ENCODE measurements around the gene ME1. TPM values are rescaled to one million over a fixed set of nuclear protein-coding genes. Genes with fewer than 3 reads are reported as not detected.
A peak's percentile ranks its signal among the peaks of the same experiment; 100 is the strongest.

Gene ME1
- total RNA-seq, 1 experiment from 2014 or later: 5.3 TPM

GRCh38 chr6:83218646-83219045, 212.2 kb downstream of the ME1 start (continued):
- TF ChIP-seq ZNF281 (CRISPR knock-in tag; IDR thresholded peaks at IDR 0.05): no peak
- no peak for TF ChIP-seq CDX4 (CRISPR knock-in tag; IDR thresholded peaks at IDR 0.05; ENCODE audit: borderline replicate concordance)
- no peak for TF ChIP-seq NR3C1 (CRISPR knock-in tag; conservative IDR thresholded peaks at IDR 0.05; ENCODE audit: low read depth)
- no peak for TF ChIP-seq SMAD3 (CRISPR knock-in tag; IDR thresholded peaks at IDR 0.05; ENCODE audit: borderline replicate concordance)
- no peak for TF ChIP-seq KAT7 (CRISPR knock-in tag; IDR thresholded peaks at IDR 0.05; ENCODE audit: borderline replicate concordance)
- no peak for TF ChIP-seq CBFB (CRISPR knock-in tag; IDR thresholded peaks at IDR 0.05; ENCODE audit: low read depth)

GRCh38 chr6:83216806-83217205, 214.0 kb downstream of the ME1 start:
- DNase-seq (ENCODE audit: low spot score) (no peak), ATAC-seq (no peak)
- CTCF ChIA-PET: interaction anchor here (2.0 to 2.9 kb wide), 4 partner anchors 149 to 319 kb away, joined by 6 to 60 read pairs (median 18); partner anchors contain the start of genes DOP1A, PRSS35 and UBE3D
- TF ChIP-seq ZNF232 (CRISPR knock-in tag; IDR thresholded peaks at IDR 0.05) (no peak), CBFB (CRISPR knock-in tag; IDR thresholded peaks at IDR 0.05; ENCODE audit: low read depth) (no peak), FOXJ3 (CRISPR knock-in tag; IDR thresholded peaks at IDR 0.05; ENCODE audit: borderline replicate concordance) (no peak), FOXP1 (CRISPR knock-in tag; IDR thresholded peaks at IDR 0.05; ENCODE audit: borderline replicate concordance) (no peak), JAZF1 (CRISPR knock-in tag; IDR thresholded peaks at IDR 0.05) (no peak), GABPB1 (CRISPR knock-in tag; IDR thresholded peaks at IDR 0.05) (no peak), ATF3 (CRISPR knock-in tag; conservative IDR thresholded peaks at IDR 0.05) (no peak), USF1 (CRISPR knock-in tag; IDR thresholded peaks at IDR 0.05) (no peak), NFYB (CRISPR knock-in tag; conservative IDR thresholded peaks at IDR 0.05; ENCODE audit: low read depth) (no peak)
- Mint-ChIP-seq H3K9me3 (no peaks in the 10 kb centered on the region), H3K27me3 (ENCODE audit: low read depth) (no peaks in the 10 kb centered on the region), H3K4me1 (no peaks in the 10 kb centered on the region), H3K27ac (no peak overlapping the region), H3K4me3 (no peak overlapping the region), H3K36me3 (no peaks in the 10 kb centered on the region)
- POLR2A ChIA-PET: no interaction called here

GRCh38 chr6:83215131-83216047, 215.5 kb downstream of the ME1 start:
- Mint-ChIP-seq H3K9me3 (no peaks in the 10 kb centered on the region), H3K4me3 (no peak overlapping the region), H3K36me3 (no peaks in the 10 kb centered on the region), H3K27me3 (ENCODE audit: low read depth) (no peaks in the 10 kb centered on the region), H3K4me1 (no peaks in the 10 kb centered on the region), H3K27ac (no peak overlapping the region)
- ChIA-PET CTCF (interaction anchor here (0.6 to 2.9 kb wide), 15 partner anchors 9 to 321 kb away, joined by 3 to 60 read pairs (median 6); partner anchors contain the start of genes DOP1A, PRSS35, RWDD2A and UBE3D), POLR2A (interaction anchor here (1.0 kb wide), 1 partner anchor 148 kb away, joined by 4 read pairs; the partner anchor contains the start of gene DOP1A)
- peak; percentile 97 for ATAC-seq
- DNase-seq (ENCODE audit: low spot score): peak; percentile 49
- TF ChIP-seq CTCF (IDR thresholded peaks at IDR 0.05): peak; percentile 44
- no peak for TF ChIP-seq ZNF121 (CRISPR knock-in tag; IDR thresholded peaks at IDR 0.05)
